ENCODE results near the gene NECTIN4.

DNA sequence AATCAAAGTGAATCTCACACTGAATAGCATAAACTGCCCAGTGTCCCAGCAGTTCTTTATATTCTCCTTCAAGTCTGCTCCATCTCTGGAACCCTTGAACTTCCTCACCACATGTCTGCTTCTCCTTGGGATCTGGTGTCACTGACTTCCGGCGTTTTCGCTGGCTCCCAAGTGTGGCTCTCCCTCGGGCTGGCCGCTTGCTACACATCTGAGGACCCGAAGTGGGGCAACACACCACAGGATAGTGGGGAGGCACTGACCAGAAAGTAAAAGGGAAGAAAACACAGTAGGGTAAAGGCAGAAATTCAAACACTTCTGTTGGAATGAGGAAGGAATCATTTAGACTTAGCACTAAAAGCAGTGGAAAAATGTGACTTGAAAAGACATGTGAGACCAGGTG, 33.6 kb upstream of the NECTIN4 start:
- TF ChIP-seq, protein P1, sequence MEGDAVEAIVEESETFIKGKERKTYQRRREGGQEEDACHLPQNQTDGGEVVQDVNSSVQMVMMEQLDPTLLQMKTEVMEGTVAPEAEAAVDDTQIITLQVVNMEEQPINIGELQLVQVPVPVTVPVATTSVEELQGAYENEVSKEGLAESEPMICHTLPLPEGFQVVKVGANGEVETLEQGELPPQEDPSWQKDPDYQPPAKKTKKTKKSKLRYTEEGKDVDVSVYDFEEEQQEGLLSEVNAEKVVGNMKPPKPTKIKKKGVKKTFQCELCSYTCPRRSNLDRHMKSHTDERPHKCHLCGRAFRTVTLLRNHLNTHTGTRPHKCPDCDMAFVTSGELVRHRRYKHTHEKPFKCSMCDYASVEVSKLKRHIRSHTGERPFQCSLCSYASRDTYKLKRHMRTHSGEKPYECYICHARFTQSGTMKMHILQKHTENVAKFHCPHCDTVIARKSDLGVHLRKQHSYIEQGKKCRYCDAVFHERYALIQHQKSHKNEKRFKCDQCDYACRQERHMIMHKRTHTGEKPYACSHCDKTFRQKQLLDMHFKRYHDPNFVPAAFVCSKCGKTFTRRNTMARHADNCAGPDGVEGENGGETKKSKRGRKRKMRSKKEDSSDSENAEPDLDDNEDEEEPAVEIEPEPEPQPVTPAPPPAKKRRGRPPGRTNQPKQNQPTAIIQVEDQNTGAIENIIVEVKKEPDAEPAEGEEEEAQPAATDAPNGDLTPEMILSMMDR (IDR thresholded peaks at IDR 0.05): no peak
- no peak for TF ChIP-seq POLR2A (IDR thresholded peaks at IDR 0.05)
